ENCODE measurements around the gene USP53.

DNA sequence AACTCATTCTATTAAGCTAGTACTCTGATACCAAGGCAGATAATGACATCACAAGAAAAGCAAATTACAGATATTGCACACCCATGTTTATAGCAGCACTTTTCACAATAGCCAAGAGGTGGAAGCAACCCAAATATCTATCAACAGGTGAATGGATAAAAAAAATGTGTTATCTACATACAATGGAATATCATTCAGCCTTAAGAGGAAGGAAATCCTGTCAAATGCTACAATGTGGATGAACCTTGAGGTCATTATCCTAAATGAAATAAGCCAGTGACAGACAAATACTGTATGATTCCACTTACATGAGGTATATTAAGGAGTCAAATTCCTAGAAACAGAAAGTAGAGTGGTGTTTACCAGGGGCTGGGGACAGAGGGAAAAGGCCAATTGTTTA lies 95.1 kb downstream of the USP53 start:
- TF ChIP-seq CTCF (IDR thresholded peaks at IDR 0.05; ENCODE audit: low read length), result no peak
- TF ChIP-seq EZH2phosphoT487 (IDR thresholded peaks at IDR 0.05; ENCODE audit: low read length), result no peak
- no peak for TF ChIP-seq EZH2 (optimal IDR thresholded peaks at IDR 0.05; ENCODE audit: low read depth, low read length)

Measured in MM.1S (cell line).